Neutrophil (primary cell): ENCODE measurements around the gene AASDH.

Source experiments
- H3K27ac ChIP-seq: fragments of 200-600 bp; sonication (generic); 2 replicates; pipeline ENCODE4 v1.5.1; 2016; ENCODE audit warnings: mild to moderate bottlenecking, moderate library complexity
- H3K27me3 ChIP-seq: fragments of 200-600 bp; sonication (generic); 2 replicates; pipeline ENCODE4 v1.6.0; 2016; ENCODE audit warnings: mild to moderate bottlenecking
- H3K36me3 ChIP-seq: fragments of 200-600 bp; sonication (generic); 2 replicates; pipeline ENCODE4 v1.5.1; 2017
- H3K4me1 ChIP-seq, 2 experiments: fragments of 200-600 bp in 1 of 2; sonication (generic) in 1 of 2; 1 replicate in 1 of 2; 2 replicates in 1 of 2; pipeline versions ENCODE4 v1.5.1 to v1.6.1; 2013 to 2016; ENCODE audit warnings: low read depth in 1 of 2, low read length in 1 of 2, mild to moderate bottlenecking in 1 of 2, moderate library complexity in 1 of 2; ENCODE audit not compliant: control insufficient read depth in 1 of 2, insufficient read depth in 1 of 2
- H3K4me3 ChIP-seq, 2 experiments: fragments of 200-600 bp in 1 of 2; sonication (generic) in 1 of 2; 1 replicate in 1 of 2; 2 replicates in 1 of 2; pipeline ENCODE4 v1.5.1; 2013 to 2016; ENCODE audit warnings: low read depth in 1 of 2, low read length in 1 of 2, mild to moderate bottlenecking in 1 of 2, moderate library complexity in 1 of 2
- H3K9me3 ChIP-seq: fragments of 200-600 bp; sonication (generic); 2 replicates; pipeline ENCODE4 v1.5.1; 2016
- CTCF ChIP-seq: fragments of 200-600 bp; sonication (generic); IDR thresholded peaks from 2 replicates; pipeline ENCODE4 v1.5.1; 2016; ENCODE audit warnings: antibody characterized with exemption

AASDH gene

GRCh38 chr4:56408978-56409377, 21.7 kb upstream of the AASDH start:
- H3K4me1 ChIP-seq, result no peaks in the 10 kb centered on the region
- H3K9me3 ChIP-seq, result no peaks in the 10 kb centered on the region
- no peak overlapping the region for H3K4me3 ChIP-seq
- no peaks in the 10 kb centered on the region for H3K27me3 ChIP-seq
- no peak for TF ChIP-seq CTCF
- H3K27ac ChIP-seq, result no peak overlapping the region
- no peaks in the 10 kb centered on the region for H3K36me3 ChIP-seq

GRCh38 chr4:56406151-56406550, 18.9 kb upstream of the AASDH start:
- no peak overlapping the region for H3K4me3 ChIP-seq
- TF ChIP-seq CTCF, result no peak
- no peaks in the 10 kb centered on the region for H3K27me3 ChIP-seq
- H3K4me1 ChIP-seq, result no peaks in the 10 kb centered on the region
- no peaks in the 10 kb centered on the region for H3K36me3 ChIP-seq
- H3K9me3 ChIP-seq, result no peaks in the 10 kb centered on the region
- H3K27ac ChIP-seq, result no peak overlapping the region

- Histone ChIP-seq H3K27me3 (no peaks in the 10 kb centered on the region), H3K4me3 (no peak overlapping the region), H3K36me3 (no peaks in the 10 kb centered on the region), H3K4me1 (no peaks in the 10 kb centered on the region), H3K27ac (no peak overlapping the region), H3K9me3 (no peaks in the 10 kb centered on the region)
- TF ChIP-seq CTCF, result no peak
Measured at GRCh38 chr4:56405016-56405415, 17.7 kb upstream of the AASDH start.

- TF ChIP-seq CTCF, result no peak
- Histone ChIP-seq H3K9me3 (no peaks in the 10 kb centered on the region), H3K27me3 (no peaks in the 10 kb centered on the region), H3K4me1 (no peaks in the 10 kb centered on the region), H3K4me3 (no peak overlapping the region), H3K36me3 (no peaks in the 10 kb centered on the region), H3K27ac (no peak overlapping the region)
Measured at GRCh38 chr4:56400560-56400959, 13.3 kb upstream of the AASDH start.

GRCh38 chr4:56391270-56391669, 4.0 kb upstream of the AASDH start:
- Histone ChIP-seq H3K4me3 (no peak overlapping the region), H3K36me3 (no peaks in the 10 kb centered on the region), H3K27me3 (no peaks in the 10 kb centered on the region), H3K27ac (no peak overlapping the region), H3K9me3 (no peaks in the 10 kb centered on the region), H3K4me1 (peaks cover 9 to 14% of the 10 kb centered on the region in 2 experiments)
- TF ChIP-seq CTCF, result no peak

- Histone ChIP-seq H3K4me1 (peaks cover 12 to 16% of the 10 kb centered on the region in 2 experiments), H3K27ac (no peak overlapping the region), H3K4me3 (no peak overlapping the region), H3K36me3 (no peaks in the 10 kb centered on the region), H3K9me3 (no peaks in the 10 kb centered on the region), H3K27me3 (no peaks in the 10 kb centered on the region)
- no peak for TF ChIP-seq CTCF
Measured at GRCh38 chr4:56389558-56389957, 2.3 kb upstream of the AASDH start.
